ENCODE measurements around the gene POU4F3.
"Not testable (repeated sequence)": the region's sequence is repeated elsewhere in the genome, so short reads cannot be mapped to it uniquely, and the experiment has no call there.

Gene POU4F3

GRCh38 chr5:146338774-146339714, at the start of gene POU4F3:
Gene POU4F3 (plus strand): TSS chr5:146338839. CDS start chr5:146339113, 274 bp downstream.
- DNase-seq (ENCODE audit: low read depth): no peak

GRCh38 chr5:146290318-146290717, 48.3 kb upstream of the POU4F3 start:
- DNase-seq (ENCODE audit: low read depth): no peak

- DNase-seq (ENCODE audit: low read depth): no peak
These were observed 47.1 kb upstream of the POU4F3 start for GRCh38 chr5:146291421-146292074.

- no peak for DNase-seq (ENCODE audit: low read depth)
These were observed 42.4 kb upstream of the POU4F3 start for GRCh38 chr5:146296245-146296644.

GRCh38 chr5:146298920-146299319, 39.7 kb upstream of the POU4F3 start:
- not testable (repeated sequence) for DNase-seq (ENCODE audit: low read depth)

GRCh38 chr5:146301626-146302025, 37.0 kb upstream of the POU4F3 start:
- no peak for DNase-seq (ENCODE audit: low read depth)

GRCh38 chr5:146302406-146302805, 36.2 kb upstream of the POU4F3 start:
- DNase-seq (ENCODE audit: low read depth): no peak

- no peak for DNase-seq (ENCODE audit: low read depth)
These were observed 31.8 kb upstream of the POU4F3 start for GRCh38 chr5:146306838-146307237.

- no peak for DNase-seq (ENCODE audit: low read depth)
These were observed 30.8 kb upstream of the POU4F3 start for GRCh38 chr5:146307796-146308195.

GRCh38 chr5:146310540-146310939, 28.1 kb upstream of the POU4F3 start:
- no peak for DNase-seq (ENCODE audit: low read depth)

GRCh38 chr5:146311278-146311677, 27.4 kb upstream of the POU4F3 start:
- DNase-seq (ENCODE audit: low read depth): no peak

GRCh38 chr5:146313027-146313426, 25.6 kb upstream of the POU4F3 start:
- no peak for DNase-seq (ENCODE audit: low read depth)

GRCh38 chr5:146321571-146321970, 17.1 kb upstream of the POU4F3 start:
- DNase-seq (ENCODE audit: low read depth): no peak

GRCh38 chr5:146327257-146327870, 11.3 kb upstream of the POU4F3 start:
- no peak for DNase-seq (ENCODE audit: low read depth)

- DNase-seq (ENCODE audit: low read depth): no peak
These were observed 10.7 kb upstream of the POU4F3 start for GRCh38 chr5:146327989-146328388.

GRCh38 chr5:146329697-146330096, 8.9 kb upstream of the POU4F3 start:
- DNase-seq (ENCODE audit: low read depth): no peak

- no peak for DNase-seq (ENCODE audit: low read depth)
These were observed 7.2 kb upstream of the POU4F3 start for GRCh38 chr5:146331423-146331822.

GRCh38 chr5:146334074-146334533, 4.5 kb upstream of the POU4F3 start:
- no peak for DNase-seq (ENCODE audit: low read depth)

- no peak for DNase-seq (ENCODE audit: low read depth)
These were observed 2.4 kb upstream of the POU4F3 start for GRCh38 chr5:146336197-146336596.

- no peak for DNase-seq (ENCODE audit: low read depth)
These were observed 1.3 kb upstream of the POU4F3 start for GRCh38 chr5:146337264-146337904.

- no peak for DNase-seq (ENCODE audit: low read depth)
These were observed 711 bp upstream of the POU4F3 start for GRCh38 chr5:146337928-146338327.

- no peak for DNase-seq (ENCODE audit: low read depth)
These were observed 1.1 kb downstream of the POU4F3 start for GRCh38 chr5:146339715-146340259.
